GM10248 (cell line): ENCODE results near the gene CA10.

Experiments used
- CTCF ChIA-PET: fragments of 300-600 bp; sonication (Branson Sonifier 250); formaldehyde crosslinking; extraction: SDS; loops from one replicate; lab custom pipeline; 2021; ENCODE audit warnings: antibody characterized with exemption; lab: Yijun Ruan, JAX
- POLR2A ChIA-PET: fragments of 350-650 bp; sonication (Branson Sonifier 250); formaldehyde crosslinking; extraction: SDS; loops from one replicate; lab custom pipeline; 2020; ENCODE audit warnings: antibody characterized with exemption; lab: Yijun Ruan, JAX
- DNase-seq: peaks from one replicate; pipeline ENCODE4 v3.0.0; 2012; ENCODE audit errors: extremely low spot score
- CTCF ChIP-seq: IDR thresholded peaks from 2 replicates; pipeline ENCODE4 v1.5.1; 2012; ENCODE audit warnings: mild to moderate bottlenecking, low read depth; ENCODE audit errors: extremely low read depth, missing control alignments, control extremely low read depth

The CA10 gene

GRCh38 chr17:52124561-52124960 lies 34.0 kb downstream of the CA10 start:
- ChIA-PET CTCF (interaction anchor here (0.9 to 2.0 kb wide), 2 partner anchors 10 to 17 kb away, joined by 3 to 7 read pairs; no protein-coding TSS in a partner anchor), POLR2A (no interaction called here)
- TF ChIP-seq CTCF, result no peak
- DNase-seq, result no peak

- TF ChIP-seq CTCF, result no peak
- ChIA-PET CTCF (interaction anchor here (1.5 to 2.8 kb wide), 3 partner anchors 10 to 21 kb away, joined by 3 to 14 read pairs (median 3); no protein-coding TSS in a partner anchor), POLR2A (no interaction called here)
- no peak for DNase-seq
Observed at GRCh38 chr17:52120465-52120864, 38.0 kb downstream of the CA10 start.

- DNase-seq, result no peak
- CTCF ChIA-PET, result interaction anchor here (1.3 kb wide), 1 partner anchor 10 kb away, joined by 4 read pairs; no protein-coding TSS in a partner anchor
- POLR2A ChIA-PET, result no interaction called here
- TF ChIP-seq CTCF, result no peak
Observed at GRCh38 chr17:52110923-52111581, 47.5 kb downstream of the CA10 start.

- DNase-seq, result peak; percentile 42
- ChIA-PET CTCF (interaction anchor here (0.7 to 2.7 kb wide), 14 partner anchors 9 to 808 kb away, joined by 3 to 17 read pairs (median 6); no protein-coding TSS in a partner anchor), POLR2A (no interaction called here)
- peak; percentile 69 for TF ChIP-seq CTCF
Observed at GRCh38 chr17:52106638-52107261, 51.8 kb downstream of the CA10 start.

- CTCF ChIA-PET, result interaction anchor here (0.7 to 2.7 kb wide), 12 partner anchors 10 to 807 kb away, joined by 3 to 17 read pairs (median 6); no protein-coding TSS in a partner anchor
- TF ChIP-seq CTCF, result no peak
- POLR2A ChIA-PET, result no interaction called here
- DNase-seq, result no peak
Observed at GRCh38 chr17:52106072-52106471, 52.4 kb downstream of the CA10 start.

GRCh38 chr17:52105591-52105990 lies 52.9 kb downstream of the CA10 start:
- no peak for DNase-seq
- POLR2A ChIA-PET, result no interaction called here

More at GRCh38 chr17:52105591-52105990, 52.9 kb downstream of the CA10 start:
- TF ChIP-seq CTCF, result no peak
- CTCF ChIA-PET, result interaction anchor here (0.7 to 2.7 kb wide), 14 partner anchors 9 to 807 kb away, joined by 3 to 17 read pairs (median 6); no protein-coding TSS in a partner anchor
